Measurements from ENCODE around the gene ABCF2. TPM values are rescaled to one million over a fixed set of nuclear protein-coding genes. Genes with fewer than 3 reads are reported as not detected.

ABCF2 gene
- total and polyA plus RNA-seq, 4 donors: 6.3 to 15.6 (median 10.5) TPM

- no peak for TF ChIP-seq REST (IDR thresholded peaks at IDR 0.05)
Observed at GRCh38 chr7:151218170-151218569, 8.8 kb downstream of the ABCF2 start (continued).

GRCh38 chr7:151215396-151215795, 11.6 kb downstream of the ABCF2 start:
- no peaks in the 10 kb centered on the region for H3K4me1 ChIP-seq (ENCODE audit: control insufficient read depth in 4 of 4, insufficient read depth in 4 of 4, low read length in 3 of 4)
- peaks cover 35 to 70% (median 42%) of the 10 kb centered on the region in 4 donors for H3K36me3 ChIP-seq (ENCODE audit: control insufficient read depth in 4 of 4, insufficient read depth in 3 of 4, low read depth in 1 of 4, low read length in 3 of 4)
- H3K9me3 ChIP-seq (ENCODE audit: control insufficient read depth in 4 of 4, low read length in 3 of 4): no peaks in the 10 kb centered on the region
- no peak for DNase-seq (ENCODE audit: low spot score)
- H3K9ac ChIP-seq (ENCODE audit: low read depth in 1 of 2, low read length in 2 of 2): no peak overlapping the region
- 95% methylated on average over 5 of the region's 5 CpGs for WGBS
- no peak overlapping the region for H3K4me3 ChIP-seq (ENCODE audit: low read depth in 1 of 3, low read length in 3 of 3)
- TF ChIP-seq CTCF (IDR thresholded peaks at IDR 0.05; ENCODE audit: low read depth, low read length, missing input control): no peak
- H3K27me3 ChIP-seq (ENCODE audit: control insufficient read depth in 4 of 4, insufficient read depth in 4 of 4, low read length in 3 of 4): no peaks in the 10 kb centered on the region
- H3K27ac ChIP-seq (ENCODE audit: low read depth in 1 of 2, low read length in 2 of 2): no peak overlapping the region

- WGBS: 88% methylated on average over 3 of the region's 3 CpGs
- H3K4me1 ChIP-seq (ENCODE audit: control insufficient read depth in 4 of 4, insufficient read depth in 4 of 4, low read length in 3 of 4): no peaks in the 10 kb centered on the region
- H3K9ac ChIP-seq (ENCODE audit: low read depth in 1 of 2, low read length in 2 of 2): no peak overlapping the region
- no peak overlapping the region for H3K4me3 ChIP-seq (ENCODE audit: low read depth in 1 of 3, low read length in 3 of 3)
- no peaks in the 10 kb centered on the region for H3K9me3 ChIP-seq (ENCODE audit: control insufficient read depth in 4 of 4, low read length in 3 of 4)
- H3K36me3 ChIP-seq (ENCODE audit: control insufficient read depth in 4 of 4, insufficient read depth in 3 of 4, low read depth in 1 of 4, low read length in 3 of 4): peaks cover 31 to 61% (median 39%) of the 10 kb centered on the region in 4 donors
- H3K27me3 ChIP-seq (ENCODE audit: control insufficient read depth in 4 of 4, insufficient read depth in 4 of 4, low read length in 3 of 4): no peaks in the 10 kb centered on the region
- no peak overlapping the region for H3K27ac ChIP-seq (ENCODE audit: low read depth in 1 of 2, low read length in 2 of 2)
- no peak for DNase-seq (ENCODE audit: low spot score)
- TF ChIP-seq NR2F2 (IDR thresholded peaks at IDR 0.05) (no peak), JUND (IDR thresholded peaks at IDR 0.05) (no peak), RXRA (IDR thresholded peaks at IDR 0.05) (no peak), CTCF (IDR thresholded peaks at IDR 0.05; ENCODE audit: low read depth, low read length, missing input control) (no peak), GABPA (IDR thresholded peaks at IDR 0.05 in 1 of 2, conservative IDR thresholded peaks at IDR 0.05 in 1 of 2) (no peak), FOXA1 (IDR thresholded peaks at IDR 0.05) (no peak), HNF4G (IDR thresholded peaks at IDR 0.05) (no peak), SP1 (IDR thresholded peaks at IDR 0.05) (no peak), ZBTB33 (IDR thresholded peaks at IDR 0.05) (no peak), HNF4A (conservative IDR thresholded peaks at IDR 0.05) (no peak), EGR1 (IDR thresholded peaks at IDR 0.05; ENCODE audit: low read depth in 2 of 2) (no peak), RAD21 (IDR thresholded peaks at IDR 0.05) (no peak), REST (IDR thresholded peaks at IDR 0.05) (no peak), MAX (IDR thresholded peaks at IDR 0.05) (no peak), YY1 (IDR thresholded peaks at IDR 0.05) (no peak), FOXA2 (IDR thresholded peaks at IDR 0.05) (no peak), ATF3 (IDR thresholded peaks at IDR 0.05) (no peak)
Observed at GRCh38 chr7:151213826-151214225, 13.2 kb downstream of the ABCF2 start.
